Measurements from ENCODE around the gene PARP12. TPM values are rescaled to one million over a fixed set of nuclear protein-coding genes. Genes with fewer than 3 reads are reported as not detected.
A peak's percentile ranks its signal among the peaks of the same experiment; 100 is the strongest.

The PARP12 gene
- total RNA-seq, 1 experiment from 2014 or later, result 14.6 TPM

DNA sequence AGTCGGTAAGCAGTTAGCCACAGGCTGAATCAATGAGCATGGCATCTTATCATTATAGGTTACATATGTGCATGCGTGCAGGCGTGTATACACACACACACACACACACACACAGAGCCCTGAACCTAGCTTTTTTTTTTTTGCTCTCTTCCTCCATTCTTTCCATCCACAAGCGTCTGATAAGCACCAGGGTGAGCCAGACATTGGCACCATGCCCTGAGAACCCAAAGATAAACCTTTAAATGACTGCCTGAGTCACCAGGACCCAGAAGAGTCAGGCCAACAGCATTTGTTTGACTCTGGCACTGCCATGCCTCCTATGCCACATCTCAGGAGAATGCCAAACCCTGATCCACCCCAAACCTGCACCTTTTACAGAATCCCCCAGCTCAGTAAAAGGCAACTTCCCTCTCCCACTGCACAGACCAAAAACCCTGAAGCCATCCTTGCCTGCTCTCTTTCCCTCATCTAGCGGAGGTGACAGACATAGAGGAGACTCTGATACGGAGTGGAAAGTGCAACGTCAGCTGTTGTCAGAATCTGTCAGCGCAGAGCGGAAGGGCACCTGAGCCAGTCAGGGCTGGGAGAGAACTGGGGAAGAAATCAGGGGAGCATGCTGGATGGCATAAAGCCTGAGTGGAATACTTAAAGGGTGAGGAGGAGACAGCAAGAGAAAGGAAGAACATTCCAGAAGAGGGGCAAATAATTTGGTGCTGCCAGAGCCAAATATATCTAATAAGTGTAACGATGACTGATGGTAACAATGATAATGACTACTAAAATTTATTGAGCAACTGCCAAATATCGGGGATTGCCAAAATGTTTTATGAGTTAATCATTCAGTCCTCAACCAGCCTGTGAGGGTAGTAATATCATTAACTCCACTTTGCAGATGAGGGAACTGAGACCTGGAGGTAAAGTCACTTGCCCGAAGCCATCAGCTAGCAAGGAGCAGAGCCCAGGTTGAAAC is 3.2 kb downstream of the PARP12 start:
- DNase-seq (ENCODE audit: low read depth), result peak; percentile 94

- DNase-seq (ENCODE audit: low read depth), result no peak
Observed at GRCh38 chr7:140058517-140058916, 4.2 kb downstream of the PARP12 start.

- no peak for DNase-seq (ENCODE audit: low read depth)
Observed at GRCh38 chr7:140057143-140057535, 5.6 kb downstream of the PARP12 start.

GRCh38 chr7:140056431-140057142 is 6.2 kb downstream of the PARP12 start:
- no peak for DNase-seq (ENCODE audit: low read depth)

GRCh38 chr7:140055833-140056232 is 6.9 kb downstream of the PARP12 start:
- no peak for DNase-seq (ENCODE audit: low read depth)

- DNase-seq (ENCODE audit: low read depth), result no peak
Observed at GRCh38 chr7:140054751-140055150, 8.0 kb downstream of the PARP12 start.

GRCh38 chr7:140053812-140054539 is 8.8 kb downstream of the PARP12 start:
- DNase-seq (ENCODE audit: low read depth), result no peak

DNA sequence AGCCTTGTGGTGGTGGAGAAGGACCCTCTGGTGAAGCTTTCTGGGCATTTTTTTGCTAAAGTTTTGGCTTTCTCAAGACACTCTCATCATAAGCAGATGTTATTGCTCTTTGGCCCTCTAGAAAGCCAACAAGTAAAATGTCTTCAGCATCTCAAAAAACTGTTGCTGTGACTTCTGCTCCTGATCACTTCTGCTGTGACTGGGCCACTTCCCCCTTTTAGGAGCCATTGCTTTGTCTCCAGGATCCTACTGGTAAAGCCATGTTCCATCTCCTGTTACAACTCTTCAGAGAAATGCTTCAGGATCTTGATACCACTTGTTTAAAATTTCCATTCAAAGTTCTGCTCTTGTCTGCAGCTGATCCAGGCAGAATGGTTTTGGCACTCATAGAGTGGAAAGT is 10.9 kb downstream of the PARP12 start:
- no peak for DNase-seq (ENCODE audit: low read depth)

DNA sequence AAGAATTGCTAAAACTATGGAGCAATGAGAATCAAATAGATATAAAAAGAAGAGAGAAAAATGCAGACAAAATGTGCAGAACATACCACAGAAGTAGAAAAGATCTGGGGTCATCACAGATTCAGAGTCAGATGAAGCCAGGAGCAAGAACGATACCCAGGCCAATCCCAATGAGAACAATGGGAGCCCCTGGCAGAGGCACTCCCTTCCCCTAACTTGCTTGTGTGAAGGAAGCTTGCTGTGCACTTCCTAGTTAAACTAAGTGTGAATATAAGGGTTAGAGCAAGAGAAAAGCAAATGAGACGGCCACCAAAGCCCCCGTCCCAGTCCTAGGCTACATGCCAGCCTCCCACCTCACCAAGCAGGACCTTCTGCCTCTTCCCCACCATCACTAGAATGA is 12.7 kb downstream of the PARP12 start:
- DNase-seq (ENCODE audit: low read depth), result no peak

DNA sequence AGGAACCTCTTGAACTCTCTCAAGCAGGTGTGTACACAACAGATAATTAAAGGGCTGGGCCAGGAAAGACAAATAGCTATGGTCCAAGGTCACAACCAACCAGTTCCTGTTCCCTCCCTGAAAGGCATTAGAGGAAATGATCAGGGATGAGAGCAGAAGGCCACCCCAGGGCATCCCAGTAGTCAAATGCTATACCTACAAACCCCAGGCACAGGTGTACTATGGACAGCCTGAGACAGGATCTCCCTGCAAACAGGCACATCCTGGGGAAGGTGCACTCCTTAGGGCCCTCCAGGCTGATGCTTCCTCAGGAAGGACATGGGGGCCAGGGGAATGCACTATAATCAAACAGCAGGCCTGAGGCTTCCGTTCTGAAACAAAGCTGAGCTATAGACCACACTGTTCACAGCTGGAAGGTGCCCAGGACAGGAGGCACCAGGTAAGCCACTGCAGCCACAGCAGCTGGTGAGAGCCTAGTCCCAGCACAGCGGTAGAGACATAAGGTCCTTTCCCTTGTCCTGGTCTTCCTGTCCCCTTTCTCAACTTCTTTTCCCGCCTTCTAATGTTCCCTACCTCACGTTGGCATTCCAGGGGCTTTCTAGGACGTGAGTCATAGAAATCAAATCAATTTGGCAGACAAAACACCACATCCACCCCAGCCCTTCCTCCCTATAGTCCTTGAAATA is 13.3 kb downstream of the PARP12 start:
- DNase-seq (ENCODE audit: low read depth), result peak; percentile 45

DNA sequence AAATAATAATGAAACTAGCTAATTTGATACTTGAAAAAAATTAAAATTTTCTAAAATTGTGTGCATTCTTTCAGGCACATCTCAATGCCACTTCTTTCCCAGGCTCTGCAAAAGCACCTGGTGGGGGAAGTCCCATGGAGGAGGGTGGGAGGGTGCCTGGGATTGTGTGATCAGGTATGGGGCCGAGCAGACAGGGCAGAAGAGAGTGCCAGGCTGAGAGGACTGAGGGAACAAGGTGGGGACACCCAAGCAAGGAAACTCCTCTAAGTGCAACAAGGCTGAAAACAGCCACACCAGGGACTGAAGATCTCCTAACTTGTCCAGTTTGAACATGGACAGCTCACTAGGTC is 13.8 kb downstream of the PARP12 start:
- DNase-seq (ENCODE audit: low read depth), result no peak

DNA sequence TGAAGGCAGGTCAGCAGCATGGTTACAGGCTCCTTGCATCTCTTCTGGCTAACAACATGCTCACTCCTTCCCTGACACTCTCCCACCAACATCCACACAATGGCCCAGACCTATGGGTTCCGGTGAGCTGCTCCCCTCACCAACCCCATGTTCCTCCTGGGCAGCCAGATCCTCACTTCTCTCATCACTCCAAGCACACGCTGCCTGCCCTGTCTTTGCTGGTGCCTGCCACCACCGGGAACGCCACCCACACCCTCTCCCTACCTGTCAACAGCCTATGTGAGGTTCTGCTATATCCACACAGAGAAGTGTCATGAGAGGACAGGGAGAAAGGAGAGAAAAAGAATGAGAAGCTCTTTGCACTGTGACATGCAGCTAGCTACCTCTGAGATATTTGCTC is 14.6 kb downstream of the PARP12 start:
- DNase-seq (ENCODE audit: low read depth), result no peak

DNA sequence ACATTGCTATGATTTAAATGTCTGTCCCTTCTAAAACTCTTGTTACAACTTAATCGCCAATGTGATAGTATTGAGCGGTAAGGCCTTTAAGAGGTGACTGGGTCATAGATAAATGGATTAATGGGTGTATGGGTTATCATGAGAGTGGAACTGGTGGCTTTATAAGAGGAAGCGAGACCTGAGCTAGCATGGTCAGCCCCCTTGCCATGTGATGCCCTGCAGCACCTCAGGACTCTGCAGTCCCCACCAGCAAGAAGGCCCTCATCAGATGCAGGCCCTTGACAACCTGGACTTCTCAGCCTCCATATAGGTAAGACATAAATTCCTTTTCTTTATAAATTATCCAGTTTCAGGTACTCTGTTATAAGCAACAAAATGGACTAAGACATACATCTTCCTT is 15.6 kb downstream of the PARP12 start:
- DNase-seq (ENCODE audit: low read depth), result no peak

- DNase-seq (ENCODE audit: low read depth), result no peak
Observed at GRCh38 chr7:140045697-140046096, 17.1 kb downstream of the PARP12 start.

- no peak for DNase-seq (ENCODE audit: low read depth)
Observed at GRCh38 chr7:140044251-140044650, 18.5 kb downstream of the PARP12 start.

GRCh38 chr7:140042386-140042670 is 20.4 kb downstream of the PARP12 start:
- no peak for DNase-seq (ENCODE audit: low read depth)

DNA sequence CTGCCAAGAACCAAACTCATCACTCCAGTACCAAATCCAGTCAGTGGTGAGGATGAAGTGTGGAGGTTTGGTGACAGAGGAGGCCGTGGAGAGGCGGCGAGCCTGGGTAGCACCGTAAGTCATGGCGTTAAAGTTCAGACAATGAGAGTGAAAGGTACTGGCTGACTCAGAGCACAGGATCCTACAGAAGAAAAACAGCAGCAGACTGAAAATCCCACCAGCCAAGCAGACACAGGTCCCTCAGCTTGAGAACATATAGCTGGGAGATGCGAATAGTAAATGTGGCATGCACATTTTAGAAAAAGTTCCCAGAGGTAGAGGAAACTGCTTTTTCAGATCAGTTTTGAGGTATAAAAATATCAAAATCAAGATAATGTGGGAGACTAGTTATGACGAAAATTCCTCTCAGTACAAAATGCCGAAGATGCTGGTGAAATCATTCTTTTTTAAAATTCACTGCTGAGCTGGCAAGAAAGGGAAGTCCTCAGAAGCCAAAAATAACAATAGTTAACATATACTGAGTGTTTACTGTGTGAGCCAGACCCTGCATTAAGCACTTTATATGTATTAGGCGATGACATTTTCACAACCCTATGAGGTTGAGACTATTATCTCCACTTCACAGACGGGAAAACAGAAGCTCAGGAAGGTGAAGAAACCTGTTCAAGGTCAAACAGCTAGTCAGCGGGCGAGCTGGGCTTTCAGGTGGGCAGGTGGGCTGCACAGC is 20.9 kb downstream of the PARP12 start:
- DNase-seq (ENCODE audit: low read depth), result no peak

- DNase-seq (ENCODE audit: low read depth), result no peak
Observed at GRCh38 chr7:140039896-140040295, 22.9 kb downstream of the PARP12 start.

DNA sequence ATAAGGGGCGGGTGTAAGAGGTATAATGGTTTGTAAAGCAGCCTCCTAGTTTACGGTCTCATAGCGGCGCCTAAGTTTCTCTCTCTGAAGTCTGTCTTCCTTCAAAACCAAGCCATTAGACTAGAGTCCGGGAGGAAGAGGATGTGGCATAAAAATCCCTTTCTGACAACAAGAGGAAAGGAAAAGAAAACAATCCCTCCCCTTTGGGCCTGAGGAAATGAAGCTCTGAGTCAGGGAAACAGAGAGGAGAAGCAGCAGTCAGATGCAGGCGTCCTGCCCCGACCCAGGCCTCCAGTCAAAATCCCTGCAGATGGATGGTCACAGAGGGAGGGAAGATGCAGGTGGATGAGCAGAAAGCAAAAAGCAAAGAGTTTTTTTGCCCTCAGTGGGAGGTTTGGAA is 23.7 kb downstream of the PARP12 start:
- peak; percentile 42 for DNase-seq (ENCODE audit: low read depth)

- DNase-seq (ENCODE audit: low read depth), result no peak
Observed at GRCh38 chr7:140036224-140036962, 26.4 kb downstream of the PARP12 start.

Data from LHCN-M2 (cell line).